Heart left ventricle (tissue), 13 donors: ENCODE results near the gene LRATD1.

ENCODE experiments used
- CTCF ChIP-seq, 12 donors: fragments of 200-600 bp; sonication (generic) in 4 of 12; IDR thresholded peaks; one replicate each; pipeline versions ENCODE4 v1.5.0 to v1.8.0; 2018 to 2022; ENCODE audit warnings: antibody characterized with exemption in 12 of 12, mild to moderate bottlenecking in 5 of 12
- POLR2A ChIP-seq, 2 donors: fragments of 450-650 bp; IDR thresholded peaks; one replicate each; pipeline ENCODE4 v1.6.1; 2017; ENCODE audit warnings: antibody characterized with exemption in 2 of 2, mild to moderate bottlenecking in 2 of 2, moderate library complexity in 2 of 2
- donor health status: ischemic (EF 13 %, LVEDD 7.1; RV severe dilation, severe dysfunction).
- donor health status: DM: no; HTN: yes; CAD: no.
- donor health status: DM: no; HTN: no; CAD: no.
- donor health status: ischemic (EF 25% LVEDD 6.9; RV normal size, moderate dysfunction).
- donor health status: ischemic (EF 25% LVEDD 5.7; RV mildly dilated, moderate dysfunction).
- donor health status: ischemic (EF 35%, LVEDD 5.7; RV mildly dilated, moderate dysfunction).
- donor health status: nonischemic (EF 11% LVEDD 7.7; RV severe dilation, severe dysfunction).
- donor health status: DM: yes; HTN: yes; CAD: no.
- donor health status: PGD.
- donor health status: ischemic (EF 29% LVEDD 5.4; RV normal size, mild dysfunction).
- donor health status: nonischemic (EF 23%, LVEDD 6.1; RV moderate dilation, normal function).

DNA sequence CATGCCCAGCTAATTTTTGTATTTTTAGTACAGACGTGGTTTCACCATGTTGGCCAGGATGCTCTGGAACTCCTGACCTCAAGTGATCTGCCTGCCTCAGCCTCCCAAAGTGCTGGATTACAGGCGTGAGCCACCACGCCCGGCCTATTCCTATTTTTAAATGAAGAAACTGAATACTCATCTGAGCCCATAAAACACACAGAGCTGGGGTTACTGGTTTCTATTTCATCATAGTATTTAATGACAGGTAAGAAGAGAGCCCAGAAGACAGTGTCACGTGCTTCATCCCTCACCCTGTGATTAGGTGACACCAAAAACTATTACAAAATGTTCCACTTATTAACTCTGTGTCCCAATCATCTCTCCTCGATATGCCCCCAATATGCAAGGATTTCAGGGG lies 15.6 kb upstream of the LRATD1 start:
- TF ChIP-seq POLR2A (IDR thresholded peaks at IDR 0.05) (no peak), CTCF (IDR thresholded peaks at IDR 0.05) (no peak)
